Osteoblast (primary cell): ENCODE data around the gene ENOX2. TPM values are rescaled to one million over a fixed set of nuclear protein-coding genes. Genes with fewer than 3 reads are reported as not detected.

ENCODE experiments used
- DNase-seq: peaks from one replicate; pipeline ENCODE4 v3.0.0; 2011; ENCODE audit warnings: low spot score, mixed read lengths; ENCODE audit not compliant: insufficient read length; ENCODE audit errors: missing footprints
- H2AFZ ChIP-seq: 2 replicates; pipeline ENCODE4 v1.6.0; 2011; ENCODE audit warnings: mild to moderate bottlenecking, low read length
- H3K27ac ChIP-seq: 2 replicates; pipeline ENCODE4 v1.5.1; 2011; ENCODE audit warnings: mild to moderate bottlenecking, low read depth, low read length, moderate library complexity
- H3K27me3 ChIP-seq: 2 replicates; pipeline ENCODE4 v1.6.0; 2012; ENCODE audit warnings: mild to moderate bottlenecking, control low read depth, inconsistent platforms, low read length, moderate library complexity; ENCODE audit not compliant: insufficient read depth
- H3K36me3 ChIP-seq: 2 replicates; pipeline ENCODE4 v1.5.1; 2011; ENCODE audit warnings: mild to moderate bottlenecking, low read length, control low read depth, moderate library complexity; ENCODE audit not compliant: insufficient read depth
- H3K4me1 ChIP-seq: 2 replicates; pipeline ENCODE4 v1.5.1; 2011; ENCODE audit warnings: mild to moderate bottlenecking, low read length, control low read depth, moderate library complexity; ENCODE audit not compliant: insufficient read depth
- H3K4me2 ChIP-seq: 2 replicates; pipeline ENCODE4 v1.6.0; 2011; ENCODE audit warnings: mild to moderate bottlenecking, low read length; ENCODE audit not compliant: insufficient read depth
- H3K4me3 ChIP-seq: fragments of 200-600 bp; sonication (generic); 3 replicates; pipeline ENCODE4 v1.5.1; 2012; ENCODE audit warnings: mild to moderate bottlenecking, low read length, inconsistent platforms; ENCODE audit not compliant: insufficient read depth
- H3K79me2 ChIP-seq: 2 replicates; pipeline ENCODE4 v1.6.0; 2012; ENCODE audit warnings: mild to moderate bottlenecking, low read length, control low read depth, inconsistent platforms; ENCODE audit not compliant: insufficient read depth
- H3K9me3 ChIP-seq: 2 replicates; pipeline ENCODE4 v1.5.1; 2011; ENCODE audit warnings: low read depth, low read length, control low read depth
- H4K20me1 ChIP-seq: 2 replicates; pipeline ENCODE4 v1.6.0; 2012; ENCODE audit warnings: mild to moderate bottlenecking, low read length, control low read depth; ENCODE audit not compliant: insufficient read depth
- total RNA-seq: library from RNA; depleted of rRNA; stranded (reverse); fragments of >200 nt; gene quantifications from 2 replicates; pipeline ENCODE4 v1.2.3, GENCODE V29; 2012
- TF ChIP-seq, protein P1 (sequence below): IDR thresholded peaks from 2 replicates; pipeline ENCODE4 v1.5.1; 2011; ENCODE audit warnings: mild to moderate bottlenecking, low read depth, low read length, moderate library complexity; ENCODE audit errors: extremely low read depth

ENOX2 gene
- total RNA-seq, 1 donor, result 8.0 TPM

DNA sequence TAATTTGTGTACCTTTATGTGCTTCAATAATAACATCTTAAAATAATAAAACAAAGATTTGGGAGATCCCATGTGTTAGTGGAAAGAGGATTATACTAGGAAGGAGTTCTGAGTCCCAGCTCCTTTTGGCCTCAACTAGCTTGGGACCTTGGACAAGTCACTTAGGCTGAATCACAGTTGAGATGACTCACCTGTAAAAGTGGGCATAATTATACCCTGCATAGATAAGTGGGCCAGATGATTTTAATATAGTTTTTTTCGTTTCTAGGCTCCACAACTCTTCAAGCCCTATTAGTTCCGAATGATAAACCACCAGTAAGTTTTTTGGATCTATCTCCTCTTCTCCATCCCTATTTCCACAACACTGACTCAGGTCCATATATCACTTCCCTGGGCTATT is 131.8 kb downstream of the ENOX2 start:
- H4K20me1 ChIP-seq, result no peaks in the 10 kb centered on the region
- TF ChIP-seq, protein P1, sequence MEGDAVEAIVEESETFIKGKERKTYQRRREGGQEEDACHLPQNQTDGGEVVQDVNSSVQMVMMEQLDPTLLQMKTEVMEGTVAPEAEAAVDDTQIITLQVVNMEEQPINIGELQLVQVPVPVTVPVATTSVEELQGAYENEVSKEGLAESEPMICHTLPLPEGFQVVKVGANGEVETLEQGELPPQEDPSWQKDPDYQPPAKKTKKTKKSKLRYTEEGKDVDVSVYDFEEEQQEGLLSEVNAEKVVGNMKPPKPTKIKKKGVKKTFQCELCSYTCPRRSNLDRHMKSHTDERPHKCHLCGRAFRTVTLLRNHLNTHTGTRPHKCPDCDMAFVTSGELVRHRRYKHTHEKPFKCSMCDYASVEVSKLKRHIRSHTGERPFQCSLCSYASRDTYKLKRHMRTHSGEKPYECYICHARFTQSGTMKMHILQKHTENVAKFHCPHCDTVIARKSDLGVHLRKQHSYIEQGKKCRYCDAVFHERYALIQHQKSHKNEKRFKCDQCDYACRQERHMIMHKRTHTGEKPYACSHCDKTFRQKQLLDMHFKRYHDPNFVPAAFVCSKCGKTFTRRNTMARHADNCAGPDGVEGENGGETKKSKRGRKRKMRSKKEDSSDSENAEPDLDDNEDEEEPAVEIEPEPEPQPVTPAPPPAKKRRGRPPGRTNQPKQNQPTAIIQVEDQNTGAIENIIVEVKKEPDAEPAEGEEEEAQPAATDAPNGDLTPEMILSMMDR, result no peak
- H3K27me3 ChIP-seq, result no peaks in the 10 kb centered on the region
- H2AFZ ChIP-seq, result no peak overlapping the region
- no peaks in the 10 kb centered on the region for H3K79me2 ChIP-seq
- H3K9me3 ChIP-seq, result no peaks in the 10 kb centered on the region
- no peak overlapping the region for H3K4me3 ChIP-seq
- no peaks in the 10 kb centered on the region for H3K36me3 ChIP-seq
- no peak for DNase-seq
- H3K27ac ChIP-seq, result peak overlapping the region; percentile 65
- H3K4me2 ChIP-seq, result no peak overlapping the region
- peaks cover 20% of the 10 kb centered on the region for H3K4me1 ChIP-seq

DNA sequence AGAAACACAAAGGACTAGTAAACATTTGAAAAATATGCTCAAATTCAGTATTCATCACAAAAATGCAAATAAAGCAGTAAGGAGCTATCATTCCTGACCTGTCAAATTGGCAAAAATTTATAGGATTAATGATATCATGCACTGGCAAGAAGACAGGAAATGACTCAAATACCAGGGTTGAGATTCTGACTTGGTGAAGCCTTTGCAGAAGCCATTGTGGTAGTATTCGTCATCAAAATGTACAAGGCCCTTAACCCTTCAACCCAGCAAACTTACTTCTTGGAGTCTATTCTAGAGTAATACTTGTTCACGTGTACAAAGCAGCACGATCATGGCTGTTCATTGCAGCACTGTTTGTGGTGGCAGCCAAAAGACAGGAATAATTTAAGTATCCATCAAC is 132.4 kb downstream of the ENOX2 start:
- H4K20me1 ChIP-seq, result no peaks in the 10 kb centered on the region
- H3K36me3 ChIP-seq, result no peaks in the 10 kb centered on the region
- no peak for DNase-seq
- H3K27ac ChIP-seq, result peak overlapping the region; percentile 65
- no peaks in the 10 kb centered on the region for H3K79me2 ChIP-seq
- peak overlapping the region; percentile 47 for H3K4me2 ChIP-seq
- no peak overlapping the region for H2AFZ ChIP-seq
- H3K9me3 ChIP-seq, result no peaks in the 10 kb centered on the region
- H3K4me3 ChIP-seq, result no peak overlapping the region
- H3K27me3 ChIP-seq, result no peaks in the 10 kb centered on the region
- peaks cover 20% of the 10 kb centered on the region for H3K4me1 ChIP-seq
- TF ChIP-seq, protein P1, result no peak

DNA sequence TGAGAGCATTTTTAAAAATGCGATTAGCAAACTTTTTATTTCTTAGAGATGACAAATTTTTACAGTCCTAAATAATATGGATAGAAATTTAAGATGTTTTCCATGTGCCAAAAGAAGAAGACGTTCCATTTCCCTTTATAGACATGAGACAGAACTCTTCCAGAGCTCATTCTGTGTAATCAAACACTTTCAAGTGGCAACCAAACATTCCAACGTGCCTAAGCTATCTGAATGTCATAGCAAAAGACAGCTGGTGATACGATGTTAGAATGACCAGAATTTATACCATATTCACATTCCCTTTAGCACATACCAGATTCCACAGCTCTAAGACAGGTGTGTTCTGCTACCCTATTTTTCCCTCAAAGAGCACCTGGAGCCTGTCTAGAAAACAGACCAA is 133.2 kb downstream of the ENOX2 start:
- no peaks in the 10 kb centered on the region for H3K9me3 ChIP-seq
- H3K4me2 ChIP-seq, result no peak overlapping the region
- peaks cover 20% of the 10 kb centered on the region for H3K4me1 ChIP-seq
- no peak overlapping the region for H3K27ac ChIP-seq
- no peak overlapping the region for H2AFZ ChIP-seq
- no peaks in the 10 kb centered on the region for H3K79me2 ChIP-seq
- TF ChIP-seq, protein P1, result no peak
- H3K27me3 ChIP-seq, result no peaks in the 10 kb centered on the region
- no peak for DNase-seq
- no peaks in the 10 kb centered on the region for H3K36me3 ChIP-seq
- H3K4me3 ChIP-seq, result no peak overlapping the region
- no peaks in the 10 kb centered on the region for H4K20me1 ChIP-seq

- Histone ChIP-seq H3K9me3 (no peaks in the 10 kb centered on the region), H4K20me1 (no peaks in the 10 kb centered on the region), H3K4me2 (no peak overlapping the region), H3K27ac (no peak overlapping the region), H2AFZ (no peak overlapping the region), H3K27me3 (no peaks in the 10 kb centered on the region), H3K4me1 (no peaks in the 10 kb centered on the region), H3K4me3 (no peak overlapping the region), H3K79me2 (no peaks in the 10 kb centered on the region), H3K36me3 (no peaks in the 10 kb centered on the region)
- TF ChIP-seq, protein P1, result no peak
- no peak for DNase-seq
Measured at GRCh38 chrX:130758072-130758471, 144.9 kb downstream of the ENOX2 start.
